ENCODE measurements around the gene GTSE1.
"Not testable (repeated sequence)": the region's sequence is repeated elsewhere in the genome, so short reads cannot be mapped to it uniquely, and the experiment has no call there.

GTSE1 gene

GRCh38 chr22:46293577-46294260 is 3.0 kb upstream of the GTSE1 start:
- Histone ChIP-seq H3K27me3 (ENCODE audit: insufficient read depth, low read length) (no peaks in the 10 kb centered on the region), H2AFZ (ENCODE audit: low read depth, low read length) (no peak overlapping the region), H3K4me1 (ENCODE audit: insufficient read depth, low read length) (peaks cover 26% of the 10 kb centered on the region), H3K36me3 (ENCODE audit: insufficient read depth, low read length) (peaks cover 20% of the 10 kb centered on the region), H3K9me3 (ENCODE audit: low read length) (no peaks in the 10 kb centered on the region), H3K4me3 (ENCODE audit: low read length) (no peak overlapping the region)

GRCh38 chr22:46294784-46295183 is 1.9 kb upstream of the GTSE1 start:
- H3K36me3 ChIP-seq (ENCODE audit: insufficient read depth, low read length), result peaks cover 29% of the 10 kb centered on the region
- H3K9me3 ChIP-seq (ENCODE audit: low read length), result no peaks in the 10 kb centered on the region
- peaks cover 26% of the 10 kb centered on the region for H3K4me1 ChIP-seq (ENCODE audit: insufficient read depth, low read length)
- H3K27me3 ChIP-seq (ENCODE audit: insufficient read depth, low read length), result no peaks in the 10 kb centered on the region
- H2AFZ ChIP-seq (ENCODE audit: low read depth, low read length), result no peak overlapping the region
- H3K4me3 ChIP-seq (ENCODE audit: low read length), result no peak overlapping the region

- peak overlapping the region; percentile 72 for H3K4me3 ChIP-seq (ENCODE audit: low read length)
- H2AFZ ChIP-seq (ENCODE audit: low read depth, low read length), result no peak overlapping the region
- peaks cover 26% of the 10 kb centered on the region for H3K4me1 ChIP-seq (ENCODE audit: insufficient read depth, low read length)
- H3K9me3 ChIP-seq (ENCODE audit: low read length), result no peaks in the 10 kb centered on the region
- H3K36me3 ChIP-seq (ENCODE audit: insufficient read depth, low read length), result peaks cover 33% of the 10 kb centered on the region
- H3K27me3 ChIP-seq (ENCODE audit: insufficient read depth, low read length), result no peaks in the 10 kb centered on the region
These were observed 1.2 kb upstream of the GTSE1 start for GRCh38 chr22:46295277-46295971.

GRCh38 chr22:46297151-46297812 is 612 bp downstream of the GTSE1 start:
- Histone ChIP-seq H3K27me3 (ENCODE audit: insufficient read depth, low read length) (no peaks in the 10 kb centered on the region), H3K4me3 (ENCODE audit: low read length) (peak overlapping the region; percentile 72), H3K9me3 (ENCODE audit: low read length) (no peaks in the 10 kb centered on the region), H2AFZ (ENCODE audit: low read depth, low read length) (peak overlapping the region; percentile 80), H3K36me3 (ENCODE audit: insufficient read depth, low read length) (peaks cover 30% of the 10 kb centered on the region), H3K4me1 (ENCODE audit: insufficient read depth, low read length) (peaks cover 26% of the 10 kb centered on the region)

GRCh38 chr22:46299101-46299500 is 2.4 kb downstream of the GTSE1 start:
- peaks cover 20% of the 10 kb centered on the region for H3K4me1 ChIP-seq (ENCODE audit: insufficient read depth, low read length)
- H3K27me3 ChIP-seq (ENCODE audit: insufficient read depth, low read length), result no peaks in the 10 kb centered on the region
- no peak overlapping the region for H3K4me3 ChIP-seq (ENCODE audit: low read length)
- H2AFZ ChIP-seq (ENCODE audit: low read depth, low read length), result no peak overlapping the region
- no peaks in the 10 kb centered on the region for H3K9me3 ChIP-seq (ENCODE audit: low read length)
- H3K36me3 ChIP-seq (ENCODE audit: insufficient read depth, low read length), result peaks cover 33% of the 10 kb centered on the region

- Histone ChIP-seq H3K4me1 (ENCODE audit: insufficient read depth, low read length) (peaks cover 18% of the 10 kb centered on the region), H2AFZ (ENCODE audit: low read depth, low read length) (no peak overlapping the region), H3K27me3 (ENCODE audit: insufficient read depth, low read length) (no peaks in the 10 kb centered on the region), H3K4me3 (ENCODE audit: low read length) (no peak overlapping the region), H3K9me3 (ENCODE audit: low read length) (no peaks in the 10 kb centered on the region), H3K36me3 (ENCODE audit: insufficient read depth, low read length) (peaks cover 39% of the 10 kb centered on the region)
These were observed 3.8 kb downstream of the GTSE1 start for GRCh38 chr22:46300491-46300890.

- peaks cover 44% of the 10 kb centered on the region for H3K36me3 ChIP-seq (ENCODE audit: insufficient read depth, low read length)
- no peaks in the 10 kb centered on the region for H3K4me1 ChIP-seq (ENCODE audit: insufficient read depth, low read length)
- no peaks in the 10 kb centered on the region for H3K9me3 ChIP-seq (ENCODE audit: low read length)
- H3K4me3 ChIP-seq (ENCODE audit: low read length), result no peak overlapping the region
- no peak overlapping the region for H2AFZ ChIP-seq (ENCODE audit: low read depth, low read length)
- no peaks in the 10 kb centered on the region for H3K27me3 ChIP-seq (ENCODE audit: insufficient read depth, low read length)
These were observed 6.8 kb downstream of the GTSE1 start for GRCh38 chr22:46303347-46303965.

GRCh38 chr22:46308283-46308988 is 11.8 kb downstream of the GTSE1 start:
- peaks cover 45% of the 10 kb centered on the region for H3K36me3 ChIP-seq (ENCODE audit: insufficient read depth, low read length)
- no peaks in the 10 kb centered on the region for H3K27me3 ChIP-seq (ENCODE audit: insufficient read depth, low read length)
- no peaks in the 10 kb centered on the region for H3K4me1 ChIP-seq (ENCODE audit: insufficient read depth, low read length)
- H2AFZ ChIP-seq (ENCODE audit: low read depth, low read length), result no peak overlapping the region
- H3K9me3 ChIP-seq (ENCODE audit: low read length), result no peaks in the 10 kb centered on the region
- no peak overlapping the region for H3K4me3 ChIP-seq (ENCODE audit: low read length)

GRCh38 chr22:46309526-46310085 is 12.9 kb downstream of the GTSE1 start:
- Histone ChIP-seq H3K27me3 (ENCODE audit: insufficient read depth, low read length) (no peaks in the 10 kb centered on the region), H3K36me3 (ENCODE audit: insufficient read depth, low read length) (peaks cover 42% of the 10 kb centered on the region), H3K4me3 (ENCODE audit: low read length) (no peak overlapping the region), H3K9me3 (ENCODE audit: low read length) (no peaks in the 10 kb centered on the region), H2AFZ (ENCODE audit: low read depth, low read length) (no peak overlapping the region), H3K4me1 (ENCODE audit: insufficient read depth, low read length) (no peaks in the 10 kb centered on the region)

GRCh38 chr22:46312056-46312455 is 15.4 kb downstream of the GTSE1 start:
- Histone ChIP-seq H3K27me3 (ENCODE audit: insufficient read depth, low read length) (no peaks in the 10 kb centered on the region), H3K9me3 (ENCODE audit: low read length) (no peaks in the 10 kb centered on the region), H3K4me3 (ENCODE audit: low read length) (no peak overlapping the region), H3K4me1 (ENCODE audit: insufficient read depth, low read length) (no peaks in the 10 kb centered on the region), H3K36me3 (ENCODE audit: insufficient read depth, low read length) (peaks cover 44% of the 10 kb centered on the region), H2AFZ (ENCODE audit: low read depth, low read length) (no peak overlapping the region)

- not testable (repeated sequence) for H2AFZ ChIP-seq (ENCODE audit: low read depth, low read length); H3K9me3 ChIP-seq (ENCODE audit: low read length)
- H3K36me3 ChIP-seq (ENCODE audit: insufficient read depth, low read length), result peaks cover 52% of the 10 kb centered on the region
These were observed 16.2 kb downstream of the GTSE1 start for GRCh38 chr22:46312848-46313247.

GRCh38 chr22:46315976-46316375 is 19.3 kb downstream of the GTSE1 start:
- Histone ChIP-seq H3K27me3 (ENCODE audit: insufficient read depth, low read length) (no peaks in the 10 kb centered on the region), H3K9me3 (ENCODE audit: low read length) (no peaks in the 10 kb centered on the region), H3K36me3 (ENCODE audit: insufficient read depth, low read length) (peaks cover 47% of the 10 kb centered on the region)

More at GRCh38 chr22:46312848-46313247, 16.2 kb downstream of the GTSE1 start:
- H3K4me1 ChIP-seq (ENCODE audit: insufficient read depth, low read length); H3K4me3 ChIP-seq (ENCODE audit: low read length); H3K27me3 ChIP-seq (ENCODE audit: insufficient read depth, low read length): not testable (repeated sequence)

More at GRCh38 chr22:46315976-46316375, 19.3 kb downstream of the GTSE1 start:
- no peak overlapping the region for H2AFZ ChIP-seq (ENCODE audit: low read depth, low read length)
- H3K4me3 ChIP-seq (ENCODE audit: low read length), result no peak overlapping the region
- H3K4me1 ChIP-seq (ENCODE audit: insufficient read depth, low read length), result no peaks in the 10 kb centered on the region

All from neuron (in vitro differentiated cells).